GM18907 (cell line): ENCODE results near the gene VPS39.

Experiments
- ATAC-seq: cut with Tn5 transposase; IDR thresholded peaks from one replicate; pipeline ENCODE4 v1.9.1; 2021; ENCODE audit warnings: mild to moderate bottlenecking, moderate library complexity; ENCODE audit not compliant: unreplicated experiment

VPS39 gene

GRCh38 chr15:42146551-42147430 lies 61.3 kb downstream of the VPS39 start:
- no peak for ATAC-seq

GRCh38 chr15:42145546-42146455 lies 62.3 kb downstream of the VPS39 start:
- no peak for ATAC-seq

- ATAC-seq = no peak
Observed at GRCh38 chr15:42144841-42145375, 63.2 kb downstream of the VPS39 start.

GRCh38 chr15:42143866-42144625 lies 64.1 kb downstream of the VPS39 start:
- no peak for ATAC-seq

DNA sequence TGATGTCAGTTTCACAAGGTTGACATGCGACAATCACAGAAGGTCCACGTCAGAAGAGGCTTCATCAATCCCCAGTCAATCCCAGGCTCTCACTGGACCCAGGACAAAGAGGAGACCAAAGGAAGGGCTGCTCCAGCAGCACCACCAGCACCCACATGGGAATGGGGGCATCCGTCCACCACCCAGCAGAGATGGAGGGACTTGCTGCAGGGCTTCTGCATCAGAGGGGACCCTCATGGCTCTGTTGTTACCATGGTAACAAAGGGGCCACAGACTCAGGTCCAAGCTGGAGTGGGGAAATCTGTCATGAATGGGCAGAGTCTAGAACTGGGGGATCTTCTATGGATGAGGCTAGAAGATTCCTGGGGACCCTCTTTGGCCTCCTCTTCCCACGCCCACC lies 64.7 kb downstream of the VPS39 start:
- ATAC-seq = no peak

- no peak for ATAC-seq
Observed at GRCh38 chr15:42141795-42142667, 66.1 kb downstream of the VPS39 start.

DNA sequence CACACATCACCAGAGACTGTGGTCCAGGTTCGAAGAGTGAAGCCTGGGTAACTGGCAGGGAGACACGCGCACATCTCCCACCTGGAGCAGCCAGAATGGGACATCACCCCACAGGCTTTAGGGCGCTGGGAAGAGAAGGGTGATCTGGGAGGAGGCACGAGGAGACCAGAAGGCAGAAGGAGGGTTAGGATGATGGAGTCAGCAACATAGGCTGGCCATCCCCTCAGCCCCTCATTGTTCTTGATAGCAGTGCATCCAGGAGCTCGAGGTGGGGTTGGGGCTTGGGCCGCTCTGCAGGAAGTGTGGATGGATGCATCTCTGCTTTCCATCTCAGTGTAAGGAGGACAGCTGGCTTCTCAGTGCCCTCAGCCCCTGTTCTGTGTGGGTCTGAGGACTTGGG lies 66.9 kb downstream of the VPS39 start:
- ATAC-seq = no peak

GRCh38 chr15:42140383-42141070 lies 67.6 kb downstream of the VPS39 start:
- ATAC-seq = no peak

DNA sequence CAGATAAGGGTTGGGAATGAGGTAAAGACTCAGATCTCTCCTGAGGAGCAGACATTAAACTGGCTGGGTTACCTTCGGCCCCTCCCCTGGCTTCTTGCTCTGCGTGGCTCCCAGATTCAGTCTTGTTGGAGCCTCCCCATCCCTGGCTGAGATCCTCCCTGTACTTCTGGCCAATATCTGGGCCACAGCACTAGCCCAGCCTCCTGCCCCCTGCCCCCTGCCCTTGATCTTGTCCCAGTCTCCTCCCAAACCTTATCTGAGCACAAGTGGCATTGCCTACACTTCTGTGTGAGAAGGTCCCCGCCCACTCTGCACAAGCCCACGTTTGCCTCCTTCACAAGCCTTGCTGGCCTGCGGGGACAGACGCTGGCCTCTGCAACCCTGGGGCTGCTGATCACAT lies 68.5 kb downstream of the VPS39 start:
- ATAC-seq = no peak

DNA sequence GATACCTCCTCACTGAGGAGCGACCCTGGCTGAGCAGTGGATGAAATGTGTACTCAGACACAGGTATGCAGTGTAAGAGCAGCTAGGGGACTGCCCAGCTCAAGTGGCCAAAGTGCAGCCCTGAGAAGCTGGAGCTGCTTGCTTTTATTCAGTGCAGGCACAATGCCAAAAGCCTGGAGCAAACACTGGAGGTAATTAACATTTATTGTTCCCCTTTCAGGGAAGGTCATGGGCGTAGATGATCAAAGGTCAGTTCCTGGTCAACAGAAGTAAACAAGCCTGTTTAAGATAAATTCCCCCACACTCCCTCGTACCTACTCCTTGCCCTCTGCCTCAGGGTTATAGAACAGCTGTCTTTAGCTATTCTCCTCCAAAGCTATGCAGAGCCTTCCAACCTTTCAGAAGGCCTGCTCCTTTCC lies 69.1 kb downstream of the VPS39 start:
- ATAC-seq = no peak

GRCh38 chr15:42138411-42138810 lies 69.7 kb downstream of the VPS39 start:
- ATAC-seq = no peak

DNA sequence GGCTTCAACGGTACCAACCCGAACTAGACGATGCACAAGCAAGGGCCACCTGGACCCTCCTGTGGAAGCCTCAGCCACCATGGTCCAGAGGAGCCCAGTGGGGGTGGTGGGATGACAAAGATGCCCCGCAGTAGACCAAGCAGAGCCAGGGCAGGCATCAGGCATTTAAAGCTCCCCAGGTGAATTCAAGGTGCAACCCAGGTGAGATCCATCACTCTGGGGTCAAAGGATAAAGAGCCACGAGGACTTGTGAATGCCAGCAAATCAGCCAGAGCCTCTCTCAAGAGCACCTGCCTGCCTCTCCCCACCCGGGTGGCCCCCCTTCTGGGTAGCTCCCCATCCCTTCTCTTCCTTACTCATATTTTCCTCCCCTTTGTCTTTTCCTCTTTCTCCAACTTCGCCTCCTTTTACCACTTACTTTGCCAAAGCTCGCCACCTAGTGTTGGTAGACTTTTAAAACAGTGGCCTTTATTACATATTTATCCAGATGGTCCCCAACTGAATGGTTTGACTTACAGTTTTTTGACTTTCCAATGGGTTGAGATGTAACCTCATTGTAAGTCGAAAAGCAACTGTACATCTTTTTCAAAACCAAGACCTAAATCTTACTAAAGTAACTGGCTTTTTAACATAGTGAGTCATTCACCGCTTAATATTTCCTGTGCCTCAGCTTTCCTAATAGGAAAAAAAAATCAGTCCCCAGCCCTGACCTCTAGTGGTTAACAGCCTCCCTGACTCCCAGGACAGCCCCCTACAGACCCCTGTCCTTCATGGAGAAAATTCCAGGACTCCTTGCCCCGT lies 70.4 kb downstream of the VPS39 start:
- ATAC-seq = no peak

- no peak for ATAC-seq
Observed at GRCh38 chr15:42136513-42136912, 71.6 kb downstream of the VPS39 start.

DNA sequence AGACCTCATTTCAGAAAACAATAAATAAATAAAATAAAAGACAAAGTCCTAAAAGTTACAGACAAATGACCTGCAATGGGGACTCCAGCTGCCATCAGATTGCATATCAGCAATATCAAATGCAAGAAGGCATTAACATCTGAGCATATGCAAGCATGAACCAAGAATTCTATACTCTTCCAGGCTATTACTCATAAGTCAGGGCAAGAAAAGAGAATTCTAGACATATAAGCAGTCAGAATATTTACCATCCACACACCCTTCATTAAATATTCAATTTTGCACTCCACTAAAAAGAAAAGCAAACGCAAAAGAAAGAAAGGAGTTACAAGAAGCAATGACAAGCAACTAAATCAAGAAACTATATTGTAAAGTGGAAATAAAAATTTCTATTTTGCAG lies 72.8 kb downstream of the VPS39 start:
- ATAC-seq = no peak

DNA sequence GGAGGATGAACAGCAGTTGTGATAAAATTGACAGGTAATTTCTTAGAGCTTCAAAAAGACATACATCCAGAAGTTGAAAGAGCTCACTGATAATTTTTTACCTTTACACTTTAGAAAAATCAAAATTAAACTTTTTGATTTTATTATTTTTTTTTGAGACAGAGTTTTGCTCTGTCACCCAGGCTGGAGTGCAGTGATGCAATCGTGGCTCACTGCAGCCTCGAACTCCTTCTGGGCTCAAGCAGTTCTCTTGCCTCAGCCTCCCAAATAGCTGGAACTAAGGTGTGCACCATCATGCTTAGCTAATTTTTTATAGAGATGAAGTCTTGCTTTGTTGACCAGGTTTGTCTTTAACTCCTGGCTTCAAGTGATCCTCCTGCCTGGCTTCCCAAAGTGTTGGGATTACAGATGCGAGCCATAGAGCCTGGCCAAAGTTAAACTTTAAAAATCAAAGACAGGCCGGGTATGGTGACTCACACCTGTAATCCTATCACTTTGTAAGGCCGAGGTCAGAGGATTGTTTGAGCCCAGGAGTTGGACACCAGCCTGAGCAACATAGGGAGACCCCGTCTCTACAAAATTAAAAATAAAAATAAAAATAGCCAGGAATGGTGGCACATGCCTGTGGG lies 73.4 kb downstream of the VPS39 start:
- ATAC-seq = no peak

GRCh38 chr15:42133886-42134502 lies 74.1 kb downstream of the VPS39 start:
- ATAC-seq = no peak

DNA sequence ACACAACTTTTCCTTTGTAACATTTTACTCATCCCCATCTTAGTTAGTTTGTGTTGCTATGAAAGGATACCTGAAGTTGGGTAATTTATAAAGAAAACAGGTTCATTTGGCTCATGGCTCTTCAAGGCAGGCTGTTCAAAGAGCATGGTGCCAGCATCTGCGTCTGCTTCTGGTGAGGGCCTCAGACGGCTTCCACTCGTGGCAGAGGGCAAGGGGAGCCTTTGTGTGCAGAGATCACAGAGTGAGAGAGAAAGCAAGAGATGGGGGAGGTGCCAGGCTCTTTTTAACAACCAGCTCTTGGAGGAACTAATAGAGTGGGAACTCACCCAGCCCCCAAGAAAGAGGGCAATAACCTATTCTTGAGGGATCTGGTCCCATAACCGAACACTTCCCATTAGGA lies 74.7 kb downstream of the VPS39 start:
- ATAC-seq = no peak
